ENCODE results near the gene TEAD1.

Gene TEAD1

DNA sequence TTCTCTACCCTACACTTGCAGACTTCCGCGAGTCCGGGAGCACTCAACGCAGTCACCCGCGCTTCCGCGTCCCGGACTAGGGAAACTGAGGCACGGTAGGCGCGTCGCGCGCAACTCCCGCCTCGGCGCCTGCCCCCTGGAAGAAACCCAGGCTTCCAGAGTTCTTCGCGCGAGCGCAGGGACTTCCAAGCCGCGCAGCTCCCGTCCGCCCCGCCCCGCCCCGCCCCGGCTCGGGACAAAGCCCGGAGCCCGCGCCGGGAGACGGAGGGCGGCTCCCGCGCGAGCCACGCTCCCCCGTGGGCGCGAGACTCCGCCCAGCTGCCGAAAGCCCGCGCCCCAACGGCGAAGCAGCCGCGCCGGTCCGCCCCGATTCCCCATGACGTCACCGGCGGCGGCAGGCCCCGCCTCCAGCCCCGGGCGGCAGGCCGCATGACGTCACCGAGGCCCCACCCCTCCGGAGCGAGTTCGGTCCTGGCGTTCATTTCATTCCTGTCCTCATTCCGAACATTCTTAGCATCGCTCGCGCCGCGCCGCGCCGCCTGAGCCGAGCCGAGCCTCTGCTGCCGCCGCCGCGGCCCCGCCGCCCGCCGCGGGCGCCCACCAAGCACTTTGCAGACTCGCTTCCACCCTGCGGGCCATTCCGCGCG lies at the start of gene TEAD1:
TEAD1 (plus strand) TSS at position 498 of the 647 bp plus-strand sequence.
- peak; percentile 69 for DNase-seq (ENCODE audit: low read depth)

DNA sequence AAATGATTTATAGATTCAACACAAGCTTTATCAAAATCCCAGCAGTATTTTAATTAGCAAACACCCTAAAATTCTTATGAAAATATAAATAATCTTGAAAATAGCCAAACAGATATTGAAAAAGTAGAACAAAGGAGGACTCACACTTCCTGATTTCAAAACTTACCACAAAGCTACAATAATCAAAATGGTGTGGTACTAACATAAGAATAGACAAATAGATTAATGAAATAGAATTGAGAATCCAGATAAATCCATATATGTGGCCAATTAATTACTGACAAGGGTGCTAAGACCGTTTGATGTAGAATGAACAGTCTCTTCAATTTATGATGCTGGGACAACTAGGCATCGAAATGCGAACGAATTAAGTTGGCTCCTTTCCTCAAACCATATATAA lies 49.6 kb upstream of the TEAD1 start:
- DNase-seq (ENCODE audit: low read depth), result no peak

DNA sequence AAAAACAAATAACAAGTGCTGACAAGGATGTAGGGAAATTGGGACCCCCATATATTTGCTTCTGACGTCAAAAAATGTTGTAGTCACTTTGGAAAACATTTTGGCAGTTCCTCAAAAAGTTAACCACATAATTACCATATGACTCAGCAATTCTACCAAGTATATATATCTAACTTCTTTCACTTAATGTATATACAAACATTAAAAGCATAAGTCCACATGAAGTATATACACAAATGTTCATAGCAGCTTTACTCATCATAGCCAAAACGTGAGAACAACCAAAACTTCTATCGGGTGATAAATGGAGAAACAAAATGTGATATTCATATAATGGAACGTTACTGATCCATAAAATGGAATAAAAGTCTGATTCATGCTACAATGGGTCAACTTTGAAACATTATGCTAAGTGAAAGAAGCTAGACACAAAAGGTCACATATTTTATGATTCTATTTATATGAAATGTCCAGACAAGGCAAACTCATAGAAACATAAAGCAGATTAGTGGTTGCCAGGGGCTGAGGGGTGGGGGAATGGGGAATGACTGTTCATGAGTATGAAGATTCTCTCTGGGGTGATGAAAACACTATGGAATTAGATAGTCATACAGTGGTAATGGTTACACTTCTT lies 48.7 kb upstream of the TEAD1 start:
- no peak for DNase-seq (ENCODE audit: low read depth)

DNA sequence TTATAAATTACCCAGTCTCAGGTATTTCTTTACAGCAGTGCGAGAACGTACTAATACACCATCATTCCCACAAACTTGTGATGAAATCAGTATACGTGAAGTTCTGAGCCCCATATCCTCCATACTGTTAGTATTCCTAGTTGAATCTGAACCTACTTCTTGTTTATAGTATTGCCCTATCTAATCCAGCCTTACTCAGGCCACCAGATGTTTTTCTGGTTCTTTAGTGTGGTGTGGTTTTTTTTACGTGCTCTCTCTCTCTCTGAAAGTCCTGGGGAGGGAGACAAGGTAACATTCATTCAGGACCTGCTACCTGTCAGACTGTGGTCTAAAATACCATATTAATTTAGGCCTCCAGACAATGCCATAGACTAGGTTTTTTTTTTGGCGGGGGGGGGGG lies 47.6 kb upstream of the TEAD1 start:
- no peak for DNase-seq (ENCODE audit: low read depth)

DNA sequence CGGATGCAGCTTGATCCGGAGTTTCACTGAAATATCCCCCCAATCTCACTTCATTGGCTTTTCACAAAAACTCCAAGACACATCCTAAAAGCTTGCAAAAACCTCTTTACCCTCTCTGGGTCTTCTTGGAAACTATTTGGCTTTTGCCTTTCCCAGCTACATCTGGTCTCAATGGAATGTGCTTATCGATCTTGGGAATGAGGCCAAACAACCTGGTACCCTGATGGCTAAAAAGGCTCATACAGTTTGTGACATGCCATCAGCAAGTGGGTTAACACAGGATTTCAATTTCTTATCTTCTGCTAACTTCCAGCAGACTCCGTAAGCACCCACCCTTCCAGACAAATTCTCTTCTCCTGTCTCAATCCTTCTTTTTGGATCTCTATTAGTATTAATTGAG lies 45.9 kb upstream of the TEAD1 start:
- no peak for DNase-seq (ENCODE audit: low read depth)

DNA sequence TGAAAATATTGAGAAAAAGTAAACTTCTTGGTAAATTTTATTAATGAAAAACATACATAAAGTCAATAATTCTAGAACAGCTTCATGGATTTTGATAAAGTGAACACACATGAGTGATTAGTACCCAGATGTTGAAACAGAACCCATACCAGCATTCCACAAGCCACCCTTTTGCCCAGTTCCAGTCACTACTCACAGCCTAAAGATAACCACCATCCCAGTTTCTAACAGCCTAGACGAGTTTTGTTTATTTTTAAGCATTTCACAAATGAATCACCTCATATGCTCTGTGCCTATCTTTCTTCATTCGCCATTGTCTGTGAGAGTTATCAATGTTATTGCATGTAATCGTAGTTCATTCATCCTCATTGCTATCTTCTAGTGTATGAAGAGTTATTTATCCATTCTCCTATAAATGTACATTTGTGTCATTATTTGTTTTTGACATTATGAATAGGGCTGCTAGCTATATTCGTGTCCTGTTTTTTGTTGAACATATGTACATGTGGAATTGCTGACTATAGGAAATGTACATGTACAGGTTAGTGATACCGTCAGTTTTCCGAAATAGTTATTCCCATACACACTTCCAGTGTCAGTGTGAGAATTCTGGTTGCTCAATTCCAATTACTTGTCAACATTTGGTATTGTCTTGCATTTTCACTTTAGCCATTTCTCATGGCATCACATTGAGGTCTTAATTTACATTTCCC lies 44.5 kb upstream of the TEAD1 start:
- DNase-seq (ENCODE audit: low read depth), result no peak

DNA sequence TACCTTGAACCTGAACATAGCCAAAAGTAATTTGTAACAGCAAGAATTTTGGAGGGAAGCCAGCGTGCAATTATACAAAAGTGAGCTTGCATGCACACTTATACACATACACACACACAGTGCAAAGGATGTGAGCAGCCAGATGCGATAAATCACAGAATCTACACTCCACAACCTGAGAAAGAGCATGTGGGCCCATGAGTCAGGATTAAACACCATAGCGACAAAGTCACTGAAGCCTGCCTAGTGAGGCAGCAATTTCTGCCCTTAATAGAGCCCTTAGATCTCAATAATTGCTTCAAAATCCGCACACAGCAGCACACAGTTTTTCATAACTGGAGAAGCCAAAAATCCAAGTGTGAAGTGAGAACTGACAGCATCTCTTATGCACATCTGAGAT lies 42.6 kb upstream of the TEAD1 start:
- no peak for DNase-seq (ENCODE audit: low read depth)

GRCh38 chr11:12634329-12634728 lies 39.9 kb upstream of the TEAD1 start:
- no peak for DNase-seq (ENCODE audit: low read depth)

DNA sequence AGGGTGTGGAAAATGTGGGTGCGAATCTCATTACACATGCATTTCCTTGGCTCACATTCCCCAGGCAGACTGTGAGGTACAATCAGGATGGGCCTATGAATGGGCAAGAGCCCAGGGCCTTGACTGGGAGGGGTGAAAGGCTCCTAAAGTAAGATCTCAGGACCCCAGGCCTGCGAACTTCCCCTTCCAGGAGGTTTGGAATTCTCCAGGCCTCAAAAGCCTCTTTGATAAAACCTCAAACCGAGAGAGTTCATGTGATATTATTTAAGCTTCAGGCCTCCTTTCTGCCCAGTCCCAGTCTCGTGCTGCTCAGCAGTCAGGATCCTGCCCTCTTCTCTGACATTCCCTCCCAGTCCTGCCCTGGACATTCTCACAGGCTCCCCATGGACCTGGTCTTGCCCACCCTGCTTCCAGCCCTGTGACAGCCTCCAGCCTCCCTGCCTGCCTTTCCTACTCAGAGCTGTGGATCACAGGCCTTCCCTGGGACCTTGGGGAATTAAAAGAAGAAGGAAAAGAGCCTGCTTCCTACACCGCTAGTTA lies 37.3 kb upstream of the TEAD1 start:
- no peak for DNase-seq (ENCODE audit: low read depth)

DNA sequence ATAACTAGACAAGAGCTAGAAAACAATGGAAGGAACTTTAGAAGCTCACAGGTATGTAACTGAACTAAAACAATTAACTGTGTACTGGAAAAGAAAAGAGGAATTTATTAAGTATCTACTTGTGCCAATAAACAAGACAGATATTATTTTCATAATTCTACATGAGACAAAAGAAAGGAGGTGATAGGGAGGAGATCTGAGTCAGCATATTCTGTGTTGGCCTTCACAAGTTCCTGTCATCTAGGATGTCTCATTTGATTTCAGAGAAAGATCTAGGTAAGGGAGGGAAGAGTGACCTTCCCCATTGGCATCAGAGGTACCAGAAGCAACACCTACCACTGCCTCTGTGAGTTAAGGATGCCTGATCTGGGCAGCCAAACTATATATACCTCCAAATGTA lies 34.8 kb upstream of the TEAD1 start:
- no peak for DNase-seq (ENCODE audit: low read depth)

DNA sequence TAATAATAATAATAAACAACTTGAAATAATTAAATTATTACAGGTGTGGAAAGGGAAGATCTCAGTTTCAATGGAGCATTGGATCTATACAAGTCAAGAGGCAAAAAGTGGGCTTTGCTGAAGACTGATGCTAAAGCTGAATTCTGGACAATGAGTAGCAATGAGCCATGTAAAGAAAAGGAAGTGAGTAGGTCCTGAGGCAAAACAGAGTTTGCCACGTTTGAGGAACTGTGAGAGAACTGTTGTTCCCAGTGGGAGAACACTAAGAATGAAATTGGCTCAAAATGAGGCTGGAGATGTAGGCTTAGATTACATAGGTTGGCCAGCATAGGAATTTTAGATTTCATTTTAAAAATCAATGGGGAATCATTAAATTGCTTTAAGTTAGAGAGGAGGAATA lies 33.9 kb upstream of the TEAD1 start:
- no peak for DNase-seq (ENCODE audit: low read depth)

- no peak for DNase-seq (ENCODE audit: low read depth)
Observed at GRCh38 chr11:12640926-12641849, 33.0 kb upstream of the TEAD1 start.

- no peak for DNase-seq (ENCODE audit: low read depth)
Observed at GRCh38 chr11:12642040-12642439, 32.2 kb upstream of the TEAD1 start.

GRCh38 chr11:12642806-12643428 lies 31.3 kb upstream of the TEAD1 start:
- DNase-seq (ENCODE audit: low read depth), result no peak

DNA sequence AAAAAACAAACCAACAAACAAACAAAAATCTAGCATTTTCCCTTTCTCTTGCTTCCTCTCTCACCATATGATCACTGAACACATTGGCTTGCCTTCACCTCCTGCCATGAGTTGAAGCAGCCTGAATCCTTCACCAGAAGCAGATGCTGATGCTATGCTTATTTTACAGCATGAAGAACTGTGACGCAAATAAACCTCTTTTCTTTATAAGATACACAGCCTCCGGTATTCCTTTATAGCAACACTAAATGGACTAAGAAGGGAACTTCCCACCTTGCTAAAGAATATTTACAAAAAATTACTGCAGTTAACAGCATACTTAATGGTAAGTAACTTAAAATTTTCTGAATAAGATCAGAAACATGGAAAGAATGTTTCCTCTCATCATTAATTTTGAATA lies 27.7 kb upstream of the TEAD1 start:
- no peak for DNase-seq (ENCODE audit: low read depth)

- no peak for DNase-seq (ENCODE audit: low read depth)
Observed at GRCh38 chr11:12653729-12654128, 20.5 kb upstream of the TEAD1 start.

DNA sequence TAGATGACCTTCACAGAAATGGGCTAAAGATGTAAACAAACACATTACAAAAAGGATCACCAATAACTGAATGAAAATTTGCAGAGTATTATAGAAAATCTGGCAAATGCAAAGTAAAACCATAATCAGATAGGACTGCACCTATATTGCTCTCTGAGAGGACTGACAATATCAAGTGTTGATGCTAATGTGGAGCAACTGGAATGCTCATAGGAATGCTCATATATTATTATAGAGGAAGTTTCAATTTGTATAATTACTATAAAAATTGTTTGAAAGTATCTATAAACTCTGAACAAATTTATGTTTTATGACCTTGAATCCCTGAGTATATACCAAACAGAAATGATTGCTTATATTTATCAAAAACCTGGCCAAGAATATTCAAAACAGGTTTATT lies 18.4 kb upstream of the TEAD1 start:
- DNase-seq (ENCODE audit: low read depth), result no peak

- no peak for DNase-seq (ENCODE audit: low read depth)
Observed at GRCh38 chr11:12657336-12657735, 16.9 kb upstream of the TEAD1 start.

GRCh38 chr11:12657981-12658380 lies 16.2 kb upstream of the TEAD1 start:
- DNase-seq (ENCODE audit: low read depth), result no peak

GRCh38 chr11:12662101-12662689 lies 12.0 kb upstream of the TEAD1 start:
- DNase-seq (ENCODE audit: low read depth), result no peak

DNA sequence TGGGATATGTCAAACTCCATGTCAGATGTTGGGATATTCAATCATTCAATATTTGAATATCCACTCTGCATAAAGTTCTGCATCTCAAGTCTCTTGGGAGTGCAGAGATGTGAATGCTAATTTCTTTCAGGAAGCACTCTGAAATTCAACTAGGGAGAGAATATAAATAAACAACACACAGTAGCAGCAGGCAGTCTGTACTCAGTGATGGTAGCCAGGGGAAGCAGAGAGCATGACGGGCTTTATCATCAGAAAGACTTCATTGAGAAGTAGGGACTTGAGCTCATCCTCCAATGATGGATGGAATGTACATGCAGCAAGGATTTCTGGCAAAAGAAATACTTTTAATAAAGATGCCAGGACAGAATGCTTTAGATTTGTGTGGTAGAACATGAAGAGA lies 9.8 kb upstream of the TEAD1 start:
- no peak for DNase-seq (ENCODE audit: low read depth)

All from activated T-helper 1 cell treated with Interleukin-2 at 50 U/mL for 16 hours (primary cell).